Chondrocyte (in vitro differentiated cells): Measurements from ENCODE around the gene SORBS1. TPM values are rescaled to one million over a fixed set of nuclear protein-coding genes. Genes with fewer than 3 reads are reported as not detected.

Experiments
- DNase-seq: peaks from one replicate; pipeline ENCODE4 v3.0.0; 2021; ENCODE audit warnings: mixed read lengths, low spot score
- H3K27ac Mint-ChIP-seq: one replicate; pipeline ENCODE4 v1.8.0; 2021; ENCODE audit warnings: mild to moderate bottlenecking, moderate library complexity, mixed read lengths; ENCODE audit not compliant: unreplicated experiment
- H3K27me3 Mint-ChIP-seq: 2 replicates; pipeline ENCODE4 v1.8.0; 2021; ENCODE audit warnings: low read depth, mixed read lengths
- H3K36me3 Mint-ChIP-seq: 2 replicates; pipeline ENCODE4 v1.8.0; 2021; ENCODE audit warnings: low read depth, mixed read lengths
- H3K4me1 Mint-ChIP-seq: 2 replicates; pipeline ENCODE4 v1.8.0; 2021; ENCODE audit warnings: low read depth, mild to moderate bottlenecking, mixed read lengths
- H3K4me3 Mint-ChIP-seq: one replicate; pipeline ENCODE4 v1.8.0; 2021; ENCODE audit warnings: mild to moderate bottlenecking, moderate library complexity, mixed read lengths; ENCODE audit not compliant: unreplicated experiment
- H3K9me3 Mint-ChIP-seq: 2 replicates; pipeline ENCODE4 v1.8.0; 2021; ENCODE audit warnings: low read depth, mixed read lengths
- CTCF ChIP-seq: fragments of 200-600 bp; sonication (generic); IDR thresholded peaks from 2 replicates; pipeline ENCODE4 v1.5.0; 2021; ENCODE audit warnings: antibody characterized with exemption, mild to moderate bottlenecking, moderate library complexity
- total RNA-seq: library from RNA; stranded (reverse); gene quantifications from 3 replicates; pipeline ENCODE4 v1.2.1, GENCODE V29; 2021

Gene SORBS1
- total RNA-seq, 1 donor from 2014 or later = 5.0 TPM

GRCh38 chr10:95404462-95404858 lies 156.7 kb downstream of the SORBS1 start:
- Mint-ChIP-seq H3K9me3 (no peaks in the 10 kb centered on the region), H3K27ac (no peak overlapping the region), H3K4me3 (no peak overlapping the region), H3K36me3 (no peaks in the 10 kb centered on the region), H3K27me3 (no peaks in the 10 kb centered on the region), H3K4me1 (peaks cover 27% of the 10 kb centered on the region)
- no peak for DNase-seq
- no peak for TF ChIP-seq CTCF

DNA sequence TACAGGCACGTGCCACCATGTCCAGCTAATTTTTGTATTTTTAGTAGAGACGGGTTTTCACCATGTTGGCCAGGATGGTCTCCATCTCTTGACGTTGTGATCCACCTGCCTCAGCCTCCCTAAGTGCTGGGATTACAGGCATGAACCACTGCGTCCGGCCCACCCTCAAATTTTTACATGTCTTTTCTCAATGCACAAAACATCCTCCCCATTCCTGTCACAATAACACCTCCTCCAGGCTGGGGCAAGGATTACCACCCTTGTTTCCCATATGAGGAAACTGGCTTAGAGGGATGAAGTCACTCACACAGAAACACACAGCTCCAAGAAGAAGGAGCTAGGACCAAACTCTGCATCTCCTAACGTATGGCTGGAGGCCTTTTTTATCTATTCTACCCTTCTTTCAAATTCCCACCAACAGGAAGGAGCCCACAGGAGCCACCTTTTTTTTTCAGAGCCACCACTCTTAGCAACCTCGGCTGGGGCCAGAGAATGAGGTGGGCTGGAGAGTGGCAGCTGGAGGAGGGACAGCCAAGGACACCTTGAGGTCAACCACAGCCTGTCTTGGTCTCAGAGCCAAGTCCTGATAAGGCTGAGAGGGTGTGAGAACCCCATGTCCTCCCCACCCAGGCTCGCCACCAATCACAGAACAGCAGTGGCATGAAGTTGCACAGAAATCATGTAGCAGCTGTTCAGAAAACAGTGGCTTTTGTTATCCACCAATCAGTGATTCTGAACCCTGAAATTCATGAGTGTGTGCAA lies 157.3 kb downstream of the SORBS1 start:
- H3K4me1 Mint-ChIP-seq = peaks cover 21% of the 10 kb centered on the region
- H3K27me3 Mint-ChIP-seq = no peaks in the 10 kb centered on the region
- TF ChIP-seq CTCF = no peak
- no peak overlapping the region for H3K27ac Mint-ChIP-seq
- no peak for DNase-seq
- H3K36me3 Mint-ChIP-seq = no peaks in the 10 kb centered on the region
- no peak overlapping the region for H3K4me3 Mint-ChIP-seq
- no peaks in the 10 kb centered on the region for H3K9me3 Mint-ChIP-seq

- Mint-ChIP-seq H3K4me1 (peaks cover 7% of the 10 kb centered on the region), H3K9me3 (no peaks in the 10 kb centered on the region), H3K27me3 (no peaks in the 10 kb centered on the region), H3K36me3 (peaks cover 2% of the 10 kb centered on the region), H3K4me3 (no peak overlapping the region), H3K27ac (no peak overlapping the region)
- no peak for DNase-seq
- TF ChIP-seq CTCF = no peak
Measured at GRCh38 chr10:95401704-95402469, 159.3 kb downstream of the SORBS1 start.

DNA sequence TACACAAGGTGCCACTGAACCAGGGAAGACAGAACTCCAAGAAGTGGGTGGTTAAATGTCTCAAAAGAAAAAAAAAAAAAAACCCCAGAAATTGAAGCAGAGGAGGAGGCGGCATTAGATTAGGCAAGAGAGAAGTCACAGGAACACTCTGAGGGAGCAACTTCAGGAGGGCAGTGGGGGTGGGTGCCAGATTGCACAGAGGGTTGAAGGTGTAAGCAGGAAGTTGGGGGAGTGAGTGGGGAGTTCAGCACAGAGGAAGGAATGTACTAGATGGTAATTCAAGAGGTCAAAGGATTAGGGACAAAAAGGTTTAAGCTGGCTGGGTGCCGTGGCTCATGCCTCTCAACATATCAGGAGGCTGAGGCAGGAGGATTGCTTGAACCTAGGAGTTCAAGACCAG lies 160.4 kb downstream of the SORBS1 start:
- Mint-ChIP-seq H3K4me3 (no peak overlapping the region), H3K27ac (no peak overlapping the region)

More for the DNA sequence above, 160.4 kb downstream of the SORBS1 start:
- peaks cover 2% of the 10 kb centered on the region for H3K4me1 Mint-ChIP-seq
- no peak for DNase-seq
- H3K9me3 Mint-ChIP-seq = no peaks in the 10 kb centered on the region
- peaks cover 2% of the 10 kb centered on the region for H3K36me3 Mint-ChIP-seq
- no peak for TF ChIP-seq CTCF
- no peaks in the 10 kb centered on the region for H3K27me3 Mint-ChIP-seq
